ENCODE results near the gene UBR4.

GRCh38 chr1:19157653-19158052 lies 52.4 kb downstream of the UBR4 start:
- no peak for TF ChIP-seq POLR2A (IDR thresholded peaks at IDR 0.05)
- no peak for TF ChIP-seq CTCF (IDR thresholded peaks at IDR 0.05)
